ENCODE results near the gene TAP1. TPM values are rescaled to one million over a fixed set of nuclear protein-coding genes. Genes with fewer than 3 reads are reported as not detected.

The TAP1 gene
- total RNA-seq, 1 donor from 2014 or later = 10.3 TPM

GRCh38 chr6:32858194-32858593 lies 4.7 kb upstream of the TAP1 start:
- no peak for DNase-seq (ENCODE audit: low spot score in 2 of 2, unreplicated experiment in 2 of 2)
- Mint-ChIP-seq H3K4me3 (no peak overlapping the region), H3K9me3 (no peaks in the 10 kb centered on the region), H3K4me1 (peaks cover 24% of the 10 kb centered on the region), H3K27ac (no peak overlapping the region), H3K36me3 (no peaks in the 10 kb centered on the region), H3K27me3 (ENCODE audit: low read depth) (peaks cover 63% of the 10 kb centered on the region)
- no peak for TF ChIP-seq CTCF (IDR thresholded peaks at IDR 0.05; ENCODE audit: unreplicated experiment)

- Mint-ChIP-seq H3K27me3 (ENCODE audit: low read depth) (peaks cover 71% of the 10 kb centered on the region), H3K36me3 (no peaks in the 10 kb centered on the region), H3K27ac (no peak overlapping the region), H3K4me1 (peaks cover 31% of the 10 kb centered on the region), H3K9me3 (no peaks in the 10 kb centered on the region), H3K4me3 (no peak overlapping the region)
- DNase-seq (ENCODE audit: low spot score in 2 of 2, unreplicated experiment in 2 of 2) = no peak
- no peak for TF ChIP-seq CTCF (IDR thresholded peaks at IDR 0.05; ENCODE audit: unreplicated experiment)
These were observed 3.8 kb upstream of the TAP1 start for GRCh38 chr6:32857156-32857891.

GRCh38 chr6:32855467-32856174 lies 2.1 kb upstream of the TAP1 start:
- Mint-ChIP-seq H3K4me3 (no peak overlapping the region), H3K9me3 (no peaks in the 10 kb centered on the region), H3K4me1 (peaks cover 20% of the 10 kb centered on the region), H3K27ac (no peak overlapping the region), H3K36me3 (peaks cover 2% of the 10 kb centered on the region), H3K27me3 (ENCODE audit: low read depth) (peaks cover 87% of the 10 kb centered on the region)
- no peak for DNase-seq (ENCODE audit: low spot score in 2 of 2, unreplicated experiment in 2 of 2)
- no peak for TF ChIP-seq CTCF (IDR thresholded peaks at IDR 0.05; ENCODE audit: unreplicated experiment)

- peak overlapping the region; percentile 22 for H3K27ac Mint-ChIP-seq
- H3K4me1 Mint-ChIP-seq = peaks cover 17% of the 10 kb centered on the region
- no peak for DNase-seq (ENCODE audit: low spot score in 2 of 2, unreplicated experiment in 2 of 2)
- peaks cover 93% of the 10 kb centered on the region for H3K27me3 Mint-ChIP-seq (ENCODE audit: low read depth)
- peaks cover 8% of the 10 kb centered on the region for H3K36me3 Mint-ChIP-seq
- peak overlapping the region; percentile 91 for H3K4me3 Mint-ChIP-seq
- TF ChIP-seq CTCF (IDR thresholded peaks at IDR 0.05; ENCODE audit: unreplicated experiment) = no peak
- no peaks in the 10 kb centered on the region for H3K9me3 Mint-ChIP-seq
These were observed 1.1 kb upstream of the TAP1 start for GRCh38 chr6:32854376-32855178.

- Mint-ChIP-seq H3K4me1 (peaks cover 17% of the 10 kb centered on the region), H3K9me3 (no peaks in the 10 kb centered on the region), H3K27ac (peak overlapping the region; percentile 25), H3K36me3 (peaks cover 16% of the 10 kb centered on the region), H3K27me3 (ENCODE audit: low read depth) (peaks cover 91% of the 10 kb centered on the region), H3K4me3 (peak overlapping the region; percentile 91)
- DNase-seq (ENCODE audit: low spot score in 2 of 2, unreplicated experiment in 2 of 2) = peak in 1 of 2 experiments; percentile 54
- no peak for TF ChIP-seq CTCF (IDR thresholded peaks at IDR 0.05; ENCODE audit: unreplicated experiment)
These were observed 512 bp downstream of the TAP1 start for GRCh38 chr6:32852844-32853540.

Measured in mesothelial cell of epicardium (in vitro differentiated cells).